ENCODE measurements around the gene PRKG1.

The PRKG1 gene

DNA sequence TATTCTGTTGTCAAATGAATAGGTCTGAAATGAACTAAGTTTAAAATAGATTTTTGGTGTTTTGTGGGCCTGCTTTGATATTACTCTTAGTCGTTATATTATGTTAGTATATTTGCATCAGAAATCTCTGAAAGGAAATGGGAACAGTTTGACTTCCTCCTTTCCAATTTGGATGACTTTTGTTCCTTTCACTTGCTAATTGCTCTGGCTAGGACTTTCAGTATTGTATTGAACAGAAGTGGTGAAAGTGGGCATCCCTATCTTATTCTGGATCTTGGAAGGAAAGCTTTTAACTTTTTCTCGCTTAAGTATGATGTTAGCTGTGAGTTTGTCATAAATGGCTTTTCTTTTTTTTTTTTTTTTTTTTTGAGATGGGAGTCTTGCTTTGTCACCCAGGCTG is 966.2 kb downstream of the PRKG1 start:
- H3K27ac ChIP-seq: no peak overlapping the region
- TF ChIP-seq, protein P1, sequence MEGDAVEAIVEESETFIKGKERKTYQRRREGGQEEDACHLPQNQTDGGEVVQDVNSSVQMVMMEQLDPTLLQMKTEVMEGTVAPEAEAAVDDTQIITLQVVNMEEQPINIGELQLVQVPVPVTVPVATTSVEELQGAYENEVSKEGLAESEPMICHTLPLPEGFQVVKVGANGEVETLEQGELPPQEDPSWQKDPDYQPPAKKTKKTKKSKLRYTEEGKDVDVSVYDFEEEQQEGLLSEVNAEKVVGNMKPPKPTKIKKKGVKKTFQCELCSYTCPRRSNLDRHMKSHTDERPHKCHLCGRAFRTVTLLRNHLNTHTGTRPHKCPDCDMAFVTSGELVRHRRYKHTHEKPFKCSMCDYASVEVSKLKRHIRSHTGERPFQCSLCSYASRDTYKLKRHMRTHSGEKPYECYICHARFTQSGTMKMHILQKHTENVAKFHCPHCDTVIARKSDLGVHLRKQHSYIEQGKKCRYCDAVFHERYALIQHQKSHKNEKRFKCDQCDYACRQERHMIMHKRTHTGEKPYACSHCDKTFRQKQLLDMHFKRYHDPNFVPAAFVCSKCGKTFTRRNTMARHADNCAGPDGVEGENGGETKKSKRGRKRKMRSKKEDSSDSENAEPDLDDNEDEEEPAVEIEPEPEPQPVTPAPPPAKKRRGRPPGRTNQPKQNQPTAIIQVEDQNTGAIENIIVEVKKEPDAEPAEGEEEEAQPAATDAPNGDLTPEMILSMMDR (IDR thresholded peaks at IDR 0.05): no peak
- TF ChIP-seq ZFX (IDR thresholded peaks at IDR 0.05; ENCODE audit: borderline replicate concordance): no peak

DNA sequence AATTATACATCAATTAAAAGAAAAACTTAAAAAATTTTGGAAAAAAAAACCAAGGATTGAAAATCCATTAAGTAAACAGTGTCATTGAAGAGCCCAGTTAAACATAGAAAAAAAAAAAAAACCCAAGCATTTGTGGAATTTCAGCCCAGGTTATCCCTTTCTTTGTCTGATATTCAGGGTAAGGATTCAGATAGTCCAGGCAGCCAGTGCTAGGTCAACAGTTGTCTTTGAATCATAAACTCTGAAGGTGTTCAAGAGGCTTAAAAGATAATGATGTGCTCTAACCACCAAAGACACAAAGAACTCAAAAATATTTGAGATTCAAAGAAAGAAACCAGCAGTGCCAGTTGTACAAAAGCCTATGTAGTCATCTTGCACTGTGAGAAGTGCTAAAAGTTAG is 969.5 kb downstream of the PRKG1 start:
- TF ChIP-seq ZFX (IDR thresholded peaks at IDR 0.05; ENCODE audit: borderline replicate concordance): no peak
- TF ChIP-seq, protein P1 (IDR thresholded peaks at IDR 0.05): no peak
- no peak overlapping the region for H3K27ac ChIP-seq

DNA sequence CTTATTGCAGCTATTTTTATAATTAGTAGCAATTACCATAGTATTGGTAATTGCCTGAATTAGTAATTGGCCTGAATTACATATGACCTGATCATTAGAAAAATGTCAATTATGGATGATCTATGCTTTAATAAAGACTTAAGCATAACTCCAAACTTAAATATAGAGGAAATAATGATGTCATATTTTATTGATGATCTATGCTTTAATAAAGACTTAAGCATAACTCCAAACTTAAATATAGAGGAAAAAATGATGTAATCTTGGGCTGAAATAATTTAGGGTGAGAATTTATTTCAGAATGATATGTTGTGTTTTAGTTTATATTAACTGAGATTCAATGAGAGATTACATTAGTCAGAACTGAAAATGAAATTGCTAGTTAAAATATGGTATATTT is 973.8 kb downstream of the PRKG1 start:
- TF ChIP-seq, protein P1 (IDR thresholded peaks at IDR 0.05): no peak
- TF ChIP-seq ZFX (IDR thresholded peaks at IDR 0.05; ENCODE audit: borderline replicate concordance): no peak
- no peak overlapping the region for H3K27ac ChIP-seq

DNA sequence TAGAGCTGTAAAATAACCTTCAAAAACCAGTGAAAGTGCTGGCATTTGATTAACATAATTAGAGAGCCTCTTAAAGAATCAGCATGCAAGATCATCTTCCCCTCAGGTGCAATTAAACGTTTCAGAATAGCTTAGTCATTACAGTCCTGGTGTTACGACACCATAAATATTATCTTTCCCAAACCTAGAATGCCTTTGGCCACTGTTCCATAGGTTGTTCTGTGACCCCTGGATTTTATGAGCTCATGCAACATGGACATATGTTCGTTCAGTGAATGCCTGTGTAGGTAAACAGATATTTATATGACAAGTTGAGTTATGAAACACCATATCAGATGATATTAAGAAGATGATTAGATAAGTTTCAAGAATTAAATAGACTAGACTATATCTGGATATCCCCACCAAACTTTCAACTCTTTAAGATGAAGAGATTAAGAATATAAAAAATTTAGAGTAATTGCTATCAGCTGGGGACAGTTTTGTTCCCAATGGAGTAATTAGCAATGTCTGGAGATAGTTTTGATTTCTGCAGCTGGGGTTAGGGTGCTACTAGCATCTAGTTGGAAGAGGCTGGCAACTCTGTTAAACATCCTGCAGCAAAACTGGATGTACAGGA is 976.3 kb downstream of the PRKG1 start:
- H3K27ac ChIP-seq: no peak overlapping the region
- TF ChIP-seq, protein P1 (IDR thresholded peaks at IDR 0.05): no peak
- no peak for TF ChIP-seq ZFX (IDR thresholded peaks at IDR 0.05; ENCODE audit: borderline replicate concordance)

DNA sequence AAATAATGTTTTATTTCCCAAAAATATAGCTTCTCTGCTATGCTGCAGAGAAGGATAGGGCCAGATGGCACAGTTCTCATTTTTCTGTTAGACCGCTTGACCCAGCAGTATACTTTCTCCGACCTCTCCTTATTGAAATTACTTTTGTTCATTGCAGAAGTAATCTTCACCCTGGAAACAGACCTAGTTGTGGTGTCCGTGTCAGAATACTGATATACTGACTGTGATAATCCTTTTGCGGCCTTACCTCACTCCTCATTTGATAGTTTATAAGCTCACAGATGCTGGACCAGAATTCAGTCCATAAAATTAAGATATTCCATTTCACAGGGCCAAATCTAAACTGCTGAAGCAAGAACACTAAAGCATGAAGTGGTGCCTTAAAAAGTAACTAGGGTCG is 979.2 kb downstream of the PRKG1 start:
- H3K27ac ChIP-seq: no peak overlapping the region
- TF ChIP-seq, protein P1 (IDR thresholded peaks at IDR 0.05): no peak
- no peak for TF ChIP-seq ZFX (IDR thresholded peaks at IDR 0.05; ENCODE audit: borderline replicate concordance)

DNA sequence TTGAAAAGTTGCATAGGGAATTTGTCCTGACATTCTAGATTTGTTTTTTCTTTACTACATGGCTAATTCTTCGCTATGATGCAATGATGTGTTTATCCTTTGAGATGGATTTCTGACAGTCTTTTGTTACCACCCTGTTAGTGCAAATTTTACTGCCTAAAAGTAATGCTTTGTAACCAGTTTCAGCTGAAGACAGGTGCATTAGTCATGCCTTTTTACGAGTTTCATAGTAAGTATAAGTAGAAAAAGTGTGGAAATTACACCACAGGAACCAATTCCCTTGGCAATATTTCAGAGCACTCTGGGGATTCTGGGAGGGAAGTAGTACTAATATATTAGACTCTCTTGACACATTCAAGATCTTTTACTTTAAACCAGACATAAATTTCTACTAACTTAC is 982.0 kb downstream of the PRKG1 start:
- H3K27ac ChIP-seq: no peak overlapping the region
- TF ChIP-seq, protein P1 (IDR thresholded peaks at IDR 0.05): no peak
- TF ChIP-seq ZFX (IDR thresholded peaks at IDR 0.05; ENCODE audit: borderline replicate concordance): no peak

DNA sequence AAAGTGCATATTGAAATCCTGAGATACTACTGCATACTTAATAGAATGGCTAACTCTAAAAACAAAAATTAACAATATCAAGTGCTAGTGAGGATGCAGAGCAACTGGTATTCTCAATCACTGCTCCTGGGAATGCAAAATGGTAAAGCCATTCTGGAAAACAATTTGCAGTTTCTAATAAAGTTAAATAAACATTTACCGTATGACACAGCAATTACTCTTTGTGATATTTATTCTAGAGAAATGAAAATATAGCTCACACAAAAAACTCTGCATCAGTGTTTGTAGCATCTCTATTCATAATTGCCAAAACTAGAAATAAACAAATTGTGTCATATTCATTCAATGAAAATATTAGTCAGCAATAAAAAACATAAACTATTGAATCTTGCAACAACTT is 984.8 kb downstream of the PRKG1 start:
- no peak overlapping the region for H3K27ac ChIP-seq
- no peak for TF ChIP-seq ZFX (IDR thresholded peaks at IDR 0.05; ENCODE audit: borderline replicate concordance)
- TF ChIP-seq, protein P1 (IDR thresholded peaks at IDR 0.05): no peak
